ENCODE results near the gene UNC13D. TPM values are rescaled to one million over a fixed set of nuclear protein-coding genes. Genes with fewer than 3 reads are reported as not detected.
A peak's percentile ranks its signal among the peaks of the same experiment; 100 is the strongest.
"Not testable (repeated sequence)": the region's sequence is repeated elsewhere in the genome, so short reads cannot be mapped to it uniquely, and the experiment has no call there.

The UNC13D gene
- total RNA-seq, 2 donors from 2014 or later = 6.3 to 6.4 TPM

GRCh38 chr17:75864448-75864871 lies 20.3 kb upstream of the UNC13D start:
- H3K4me1 ChIP-seq (ENCODE audit: control insufficient read depth, insufficient read depth, low read length) = peaks cover 1% of the 10 kb centered on the region
- Mint-ChIP-seq H3K36me3 (ENCODE audit: low read depth) (no peaks in the 10 kb centered on the region), H3K4me1 (peaks cover 5% of the 10 kb centered on the region), H3K27me3 (ENCODE audit: insufficient read depth) (no peaks in the 10 kb centered on the region), H3K9me3 (no peaks in the 10 kb centered on the region), H3K27ac (no peak overlapping the region), H3K4me3 (no peak overlapping the region)
- H3K4me3 ChIP-seq (ENCODE audit: low read length) = no peak overlapping the region
- H3K27me3 ChIP-seq (ENCODE audit: control insufficient read depth, insufficient read depth, low read length, poor library complexity, severe bottlenecking) = no peaks in the 10 kb centered on the region
- peak; percentile 74 for DNase-seq
- no peak overlapping the region for H3K9ac ChIP-seq (ENCODE audit: extremely low read depth, low read length, poor library complexity, severe bottlenecking)
- H3K27ac ChIP-seq (ENCODE audit: low read depth, low read length) = no peak overlapping the region
- TF ChIP-seq CTCF (conservative IDR thresholded peaks at IDR 0.05) = no peak
- H3K9me3 ChIP-seq (ENCODE audit: control insufficient read depth, low read length) = no peaks in the 10 kb centered on the region
- WGBS, 2 experiments (ENCODE audit: insufficient coverage in 1 of 2, insufficient read length in 1 of 2) = 80 to 86% methylated on average over 2 to 8 of the region's 8 CpGs
- H3K36me3 ChIP-seq (ENCODE audit: control insufficient read depth, insufficient read depth, low read length) = no peaks in the 10 kb centered on the region

- TF ChIP-seq CTCF (conservative IDR thresholded peaks at IDR 0.05) = no peak
Measured at GRCh38 chr17:75861927-75862317, 17.7 kb upstream of the UNC13D start.

GRCh38 chr17:75859358-75859757 lies 15.2 kb upstream of the UNC13D start:
- H3K4me3 Mint-ChIP-seq; H3K4me3 ChIP-seq (ENCODE audit: low read length); H3K36me3 ChIP-seq (ENCODE audit: control insufficient read depth, insufficient read depth, low read length); H3K27me3 Mint-ChIP-seq (ENCODE audit: insufficient read depth); H3K4me1 ChIP-seq (ENCODE audit: control insufficient read depth, insufficient read depth, low read length); H3K27me3 ChIP-seq (ENCODE audit: control insufficient read depth, insufficient read depth, low read length, poor library complexity, severe bottlenecking); H3K27ac ChIP-seq (ENCODE audit: low read depth, low read length); DNase-seq; H3K9ac ChIP-seq (ENCODE audit: extremely low read depth, low read length, poor library complexity, severe bottlenecking); H3K27ac Mint-ChIP-seq; H3K9me3 Mint-ChIP-seq; H3K9me3 ChIP-seq (ENCODE audit: control insufficient read depth, low read length); H3K36me3 Mint-ChIP-seq (ENCODE audit: low read depth); H3K4me1 Mint-ChIP-seq: not testable (repeated sequence)
- WGBS, 2 experiments (ENCODE audit: insufficient coverage in 1 of 2, insufficient read length in 1 of 2) = 94 to 96% methylated on average over 9 to 10 of the region's 10 CpGs

More at GRCh38 chr17:75861927-75862317, 17.7 kb upstream of the UNC13D start:
- Histone ChIP-seq H3K27ac (ENCODE audit: low read depth, low read length) (no peak overlapping the region), H3K9me3 (ENCODE audit: control insufficient read depth, low read length) (no peaks in the 10 kb centered on the region), H3K4me1 (ENCODE audit: control insufficient read depth, insufficient read depth, low read length) (no peaks in the 10 kb centered on the region), H3K9ac (ENCODE audit: extremely low read depth, low read length, poor library complexity, severe bottlenecking) (no peak overlapping the region), H3K27me3 (ENCODE audit: control insufficient read depth, insufficient read depth, low read length, poor library complexity, severe bottlenecking) (no peaks in the 10 kb centered on the region), H3K36me3 (ENCODE audit: control insufficient read depth, insufficient read depth, low read length) (no peaks in the 10 kb centered on the region), H3K4me3 (ENCODE audit: low read length) (no peak overlapping the region)
- 90 to 91% methylated on average over 8 to 9 of the region's 9 CpGs for WGBS, 2 experiments (ENCODE audit: insufficient coverage in 1 of 2, insufficient read length in 1 of 2)
- no peak overlapping the region for H3K27ac Mint-ChIP-seq
- no peaks in the 10 kb centered on the region for H3K27me3 Mint-ChIP-seq (ENCODE audit: insufficient read depth)
- H3K36me3 Mint-ChIP-seq (ENCODE audit: low read depth) = no peaks in the 10 kb centered on the region
- no peak overlapping the region for H3K4me3 Mint-ChIP-seq
- H3K4me1 Mint-ChIP-seq = no peaks in the 10 kb centered on the region
- H3K9me3 Mint-ChIP-seq = no peaks in the 10 kb centered on the region
- no peak for DNase-seq

Data from endodermal cell (in vitro differentiated cells).